OCI-LY3 (cell line): ENCODE data around the gene GPRIN2.

Experiments used
- H2AFZ ChIP-seq: fragments of 200-600, 300-600 bp; shearing (Covaris generic); 2 replicates; pipeline ENCODE4 v1.6.0; 2014; ENCODE audit warnings: antibody characterized with exemption, low read depth, low read length
- H3K27ac ChIP-seq: fragments of 200-600, 300-600 bp; sonication (generic); 2 replicates; pipeline ENCODE4 v1.5.1; 2014; ENCODE audit warnings: mild to moderate bottlenecking, low read length, moderate library complexity, mixed read lengths
- H3K27me3 ChIP-seq: fragments of 200-600, 300-600 bp; sonication (generic); 2 replicates; pipeline ENCODE4 v1.6.1; 2014; ENCODE audit warnings: low read depth, low read length, mixed read lengths
- H3K36me3 ChIP-seq: fragments of 200-600, 300-600 bp; sonication (generic); replicated peaks from 2 replicates; pipeline ENCODE3; 2014; ENCODE audit warnings: low read depth, low read length, mixed read lengths
- H3K4me1 ChIP-seq: fragments of 300-600, 200-600 bp; sonication (generic); 2 replicates; pipeline ENCODE4 v1.6.1; 2014; ENCODE audit warnings: low read length, mixed read lengths
- H3K4me2 ChIP-seq: fragments of 200-600, 300-600 bp; sonication (generic); 2 replicates; pipeline ENCODE4 v1.6.1; 2014; ENCODE audit warnings: low read length, mixed read lengths
- H3K4me3 ChIP-seq: fragments of 300-600, 200-600 bp; sonication (generic); 2 replicates; pipeline ENCODE4 v1.5.1; 2014; ENCODE audit warnings: antibody characterized with exemption, mild to moderate bottlenecking, low read length, moderate library complexity
- H3K79me2 ChIP-seq: fragments of 300-600, 200-600 bp; shearing (Covaris generic); 2 replicates; pipeline ENCODE4 v1.6.1; 2014; ENCODE audit warnings: mild to moderate bottlenecking, low read length, mixed read lengths
- H3K9ac ChIP-seq: fragments of 300-600, 200-600 bp; shearing (Covaris generic); 2 replicates; pipeline ENCODE4 v1.6.0; 2014; ENCODE audit warnings: mild to moderate bottlenecking, low read length, moderate library complexity
- H3K9me3 ChIP-seq: fragments of 200-600, 300-600 bp; shearing (Covaris generic); 2 replicates; pipeline ENCODE4 v1.6.1; 2014; ENCODE audit warnings: low read length, mixed read lengths; ENCODE audit not compliant: insufficient read depth
- H4K20me1 ChIP-seq: fragments of 200-600, 300-600 bp; sonication (generic); 2 replicates; pipeline ENCODE4 v1.6.1; 2016; ENCODE audit warnings: low read length, mixed read lengths; ENCODE audit not compliant: insufficient read depth
- EZH2phosphoT487 ChIP-seq: fragments of 200-600 bp; shearing (Covaris generic); IDR thresholded peaks from 2 replicates; pipeline ENCODE4 v1.6.1; 2018; ENCODE audit warnings: antibody characterized with exemption, mixed run types, low read depth
- TF ChIP-seq, protein P1 (sequence below): fragments of 200-600, 300-600 bp; sonication (generic); IDR thresholded peaks from 2 replicates; pipeline ENCODE4 v1.5.1; 2014; ENCODE audit warnings: antibody characterized with exemption, low read length, low read depth

Gene GPRIN2

DNA sequence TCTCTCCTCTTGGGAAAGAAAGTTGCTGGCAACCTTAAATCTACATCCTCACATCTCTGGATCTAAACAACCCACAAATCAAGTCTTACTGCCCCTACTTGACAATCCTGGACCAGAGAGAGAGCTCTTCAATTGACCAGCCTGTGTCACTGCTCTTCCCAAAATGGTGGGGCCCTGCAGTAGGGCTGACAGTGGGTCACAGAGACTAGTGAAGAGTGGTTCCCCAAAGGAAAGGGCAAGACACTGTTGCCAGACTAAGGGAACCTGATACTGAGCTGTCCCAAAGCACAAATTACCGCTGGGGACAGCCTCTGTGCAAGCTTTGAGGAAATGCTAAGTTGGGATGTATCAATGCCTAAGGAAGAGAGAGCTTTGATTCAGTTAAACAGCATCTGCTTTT, 4.5 kb upstream of the GPRIN2 start:
- Histone ChIP-seq H3K4me3 (no peak overlapping the region), H3K4me1 (no peaks in the 10 kb centered on the region), H3K9me3 (no peaks in the 10 kb centered on the region), H3K79me2 (no peaks in the 10 kb centered on the region), H3K9ac (no peak overlapping the region), H2AFZ (no peak overlapping the region), H3K27ac (no peak overlapping the region), H3K36me3 (no peaks in the 10 kb centered on the region), H3K4me2 (no peak overlapping the region), H4K20me1 (no peaks in the 10 kb centered on the region), H3K27me3 (peaks cover 11% of the 10 kb centered on the region)
- TF ChIP-seq EZH2phosphoT487: no peak
- TF ChIP-seq, protein P1, sequence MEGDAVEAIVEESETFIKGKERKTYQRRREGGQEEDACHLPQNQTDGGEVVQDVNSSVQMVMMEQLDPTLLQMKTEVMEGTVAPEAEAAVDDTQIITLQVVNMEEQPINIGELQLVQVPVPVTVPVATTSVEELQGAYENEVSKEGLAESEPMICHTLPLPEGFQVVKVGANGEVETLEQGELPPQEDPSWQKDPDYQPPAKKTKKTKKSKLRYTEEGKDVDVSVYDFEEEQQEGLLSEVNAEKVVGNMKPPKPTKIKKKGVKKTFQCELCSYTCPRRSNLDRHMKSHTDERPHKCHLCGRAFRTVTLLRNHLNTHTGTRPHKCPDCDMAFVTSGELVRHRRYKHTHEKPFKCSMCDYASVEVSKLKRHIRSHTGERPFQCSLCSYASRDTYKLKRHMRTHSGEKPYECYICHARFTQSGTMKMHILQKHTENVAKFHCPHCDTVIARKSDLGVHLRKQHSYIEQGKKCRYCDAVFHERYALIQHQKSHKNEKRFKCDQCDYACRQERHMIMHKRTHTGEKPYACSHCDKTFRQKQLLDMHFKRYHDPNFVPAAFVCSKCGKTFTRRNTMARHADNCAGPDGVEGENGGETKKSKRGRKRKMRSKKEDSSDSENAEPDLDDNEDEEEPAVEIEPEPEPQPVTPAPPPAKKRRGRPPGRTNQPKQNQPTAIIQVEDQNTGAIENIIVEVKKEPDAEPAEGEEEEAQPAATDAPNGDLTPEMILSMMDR: no peak

DNA sequence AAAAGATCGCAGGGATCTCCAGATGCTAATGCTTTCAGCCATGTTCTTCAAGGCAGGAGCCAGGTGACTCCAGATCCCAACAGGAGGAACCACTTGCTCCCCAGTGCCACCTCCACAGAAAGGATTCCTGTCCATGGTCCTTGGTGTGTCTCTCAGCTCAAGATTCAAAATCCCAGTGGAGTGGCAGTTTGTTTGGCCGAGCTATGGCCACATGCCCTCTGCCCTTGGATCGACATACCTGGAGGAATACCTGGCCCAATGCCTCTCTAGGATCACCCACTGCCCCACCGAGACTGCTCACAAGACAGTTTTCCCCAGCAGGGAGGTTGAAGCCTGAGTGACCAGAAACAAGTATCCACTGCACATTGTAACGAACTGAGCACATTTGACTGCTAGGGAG, 3.9 kb upstream of the GPRIN2 start:
- H3K4me1 ChIP-seq: no peaks in the 10 kb centered on the region
- H2AFZ ChIP-seq: no peak overlapping the region
- no peaks in the 10 kb centered on the region for H3K9me3 ChIP-seq
- H3K4me2 ChIP-seq: no peak overlapping the region
- no peaks in the 10 kb centered on the region for H4K20me1 ChIP-seq
- no peak overlapping the region for H3K4me3 ChIP-seq
- no peaks in the 10 kb centered on the region for H3K36me3 ChIP-seq
- H3K27ac ChIP-seq: no peak overlapping the region
- TF ChIP-seq EZH2phosphoT487: no peak
- TF ChIP-seq, protein P1: no peak
- no peak overlapping the region for H3K9ac ChIP-seq
- no peaks in the 10 kb centered on the region for H3K79me2 ChIP-seq
- H3K27me3 ChIP-seq: peaks cover 11% of the 10 kb centered on the region

- no peak overlapping the region for H3K27ac ChIP-seq
- H4K20me1 ChIP-seq: no peaks in the 10 kb centered on the region
- H3K79me2 ChIP-seq: no peaks in the 10 kb centered on the region
- no peak overlapping the region for H3K9ac ChIP-seq
- TF ChIP-seq, protein P1: no peak
- TF ChIP-seq EZH2phosphoT487: no peak
- no peak overlapping the region for H2AFZ ChIP-seq
- H3K4me3 ChIP-seq: no peak overlapping the region
- H3K36me3 ChIP-seq: no peaks in the 10 kb centered on the region
- no peak overlapping the region for H3K4me2 ChIP-seq
- no peaks in the 10 kb centered on the region for H3K9me3 ChIP-seq
- H3K27me3 ChIP-seq: peaks cover 11% of the 10 kb centered on the region
- no peaks in the 10 kb centered on the region for H3K4me1 ChIP-seq
Measured at GRCh38 chr10:46559231-46559671, 2.8 kb upstream of the GPRIN2 start.

DNA sequence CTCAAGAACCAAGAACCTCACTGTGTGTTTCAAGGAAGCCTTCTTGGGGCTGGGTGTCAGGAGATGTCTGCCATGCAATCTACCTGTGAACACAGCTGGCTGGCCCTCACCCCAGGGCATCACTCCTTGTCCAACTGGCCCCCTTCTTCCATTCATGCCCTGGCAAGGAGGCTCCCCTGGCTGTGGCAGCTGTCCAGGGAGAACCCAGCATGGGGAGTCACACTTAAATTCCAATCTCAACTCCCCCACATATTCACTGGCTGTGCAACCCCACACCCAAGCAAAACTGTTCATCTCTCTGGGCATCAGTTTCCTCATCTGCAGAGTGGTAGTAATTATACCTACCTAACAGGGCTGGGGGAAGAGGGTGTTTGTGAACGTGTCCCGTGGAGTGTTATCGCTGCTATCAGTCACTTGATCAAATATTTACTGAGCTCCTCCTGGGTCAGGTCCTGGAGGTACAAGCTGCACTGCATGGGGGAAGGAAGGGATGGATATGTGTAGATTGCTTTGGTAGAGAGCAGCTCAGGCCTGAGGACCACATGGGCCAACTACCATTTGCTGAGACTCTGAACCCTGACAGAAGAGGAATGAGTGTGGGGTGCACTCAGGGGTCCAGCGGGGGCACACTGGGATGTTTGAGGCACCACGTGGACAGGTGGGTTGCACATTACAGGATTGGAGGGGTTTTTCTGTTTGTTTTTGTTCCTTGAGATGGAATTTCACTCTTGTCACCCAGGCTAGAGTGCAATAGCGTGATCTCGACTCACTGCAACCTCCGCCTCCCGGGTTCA, 2.1 kb upstream of the GPRIN2 start:
- no peaks in the 10 kb centered on the region for H3K79me2 ChIP-seq
- no peak overlapping the region for H3K27ac ChIP-seq
- H3K9me3 ChIP-seq: no peaks in the 10 kb centered on the region
- TF ChIP-seq, protein P1: no peak
- TF ChIP-seq EZH2phosphoT487: no peak
- H3K4me1 ChIP-seq: no peaks in the 10 kb centered on the region
- H3K9ac ChIP-seq: no peak overlapping the region
- no peak overlapping the region for H2AFZ ChIP-seq
- H4K20me1 ChIP-seq: no peaks in the 10 kb centered on the region
- H3K36me3 ChIP-seq: no peaks in the 10 kb centered on the region
- H3K27me3 ChIP-seq: peaks cover 11% of the 10 kb centered on the region
- H3K4me2 ChIP-seq: no peak overlapping the region
- no peak overlapping the region for H3K4me3 ChIP-seq
